A549 (cell line): Measurements from ENCODE around the gene RUBCN.

Source experiments
- EHF ChIP-seq: fragments of 250-450 bp; sonication (Bioruptor Pico); IDR thresholded peaks from 2 replicates; pipeline ENCODE4 v1.5.0; 2020; ENCODE audit warnings: mild to moderate bottlenecking
- EHMT2 ChIP-seq: fragments of 200-600 bp; sonication (generic); IDR thresholded peaks from 2 replicates; pipeline ENCODE4 v1.6.1; 2016; ENCODE audit warnings: antibody characterized with exemption, low read depth, mild to moderate bottlenecking, moderate library complexity
- EP300 ChIP-seq, 2 experiments: fragments of >200 bp; sonication (Bioruptor Twin); formaldehyde crosslinking; IDR thresholded peaks; 2 replicates in 1 of 2; 3 replicates in 1 of 2; pipeline ENCODE4 v1.6.1; 2016 to 2017
- ESRRA ChIP-seq: fragments of 150-350 bp; IDR thresholded peaks from 2 replicates; pipeline ENCODE4 v1.6.1; 2014; ENCODE audit warnings: mild to moderate bottlenecking, low read length, borderline replicate concordance
- FOSL2 ChIP-seq, 2 experiments: fragments of 450-650 bp in 1 of 2; fragments of >200 bp in 1 of 2; sonication (Bioruptor Twin) in 1 of 2; formaldehyde crosslinking; IDR thresholded peaks; 2 replicates each; pipeline versions ENCODE4 v1.5.0 to v1.6.1; 2016 to 2020; ENCODE audit warnings: mild to moderate bottlenecking in 1 of 2, moderate library complexity in 1 of 2
- HDAC2 ChIP-seq: fragments of 200-600 bp; sonication (generic); IDR thresholded peaks from 2 replicates; pipeline ENCODE4 v1.6.1; 2016
- POLR2A ChIP-seq: IDR thresholded peaks from 2 replicates; pipeline ENCODE4 v1.6.1; 2012; ENCODE audit warnings: mild to moderate bottlenecking, low read length
- RCOR1 ChIP-seq: fragments of 150-350 bp; IDR thresholded peaks from 2 replicates; pipeline ENCODE4 v1.6.1; 2014; ENCODE audit warnings: antibody characterized with exemption, low read length, low read depth
- RFX5 ChIP-seq: fragments of 450-650 bp; IDR thresholded peaks from 2 replicates; pipeline ENCODE4 v1.7.1; 2014; ENCODE audit warnings: antibody characterized with exemption, mild to moderate bottlenecking, moderate library complexity
- ZNF302 ChIP-seq: fragments of 250-450 bp; sonication (Bioruptor Pico); IDR thresholded peaks from 2 replicates; pipeline ENCODE4 v1.9.0; 2021; ENCODE audit warnings: inconsistent platforms, mild to moderate bottlenecking, moderate library complexity
- TF ChIP-seq, protein P1 (sequence below): fragments of >200 bp; sonication (Bioruptor Twin); formaldehyde crosslinking; IDR thresholded peaks from 3 replicates; pipeline ENCODE4 v1.5.1; 2016
- TF ChIP-seq, protein P2 (sequence below): fragments of 250-450 bp; sonication (Bioruptor Pico); IDR thresholded peaks from 2 replicates; pipeline ENCODE4 v1.5.0; 2020; ENCODE audit warnings: low read depth, mild to moderate bottlenecking, moderate library complexity
- TF ChIP-seq, protein P3 (sequence below): fragments of 200-600 bp; sonication (generic); IDR thresholded peaks from 2 replicates; pipeline ENCODE4 v1.6.1; 2016; ENCODE audit warnings: antibody characterized with exemption, mild to moderate bottlenecking, moderate library complexity

DNA sequence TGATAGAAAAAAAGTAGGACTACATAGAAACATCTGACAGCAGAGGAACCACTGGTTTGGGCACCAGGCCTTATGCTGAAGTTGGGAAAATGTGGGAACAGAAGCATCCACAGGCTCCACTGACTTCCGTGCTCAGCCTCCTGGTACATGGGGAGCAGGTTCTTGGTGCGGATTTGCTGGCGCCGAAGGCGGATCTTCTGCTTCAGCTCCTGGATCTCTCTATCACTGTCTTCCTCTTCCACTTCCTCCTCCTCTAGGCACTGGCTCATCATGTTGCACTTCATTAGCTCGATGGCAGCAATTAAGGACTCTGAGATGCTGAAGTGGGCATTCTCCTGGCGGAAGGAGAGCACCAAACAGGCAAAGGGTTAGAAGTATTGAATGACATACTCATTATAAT is 42.5 kb downstream of the RUBCN start:
- TF ChIP-seq, protein P1, sequence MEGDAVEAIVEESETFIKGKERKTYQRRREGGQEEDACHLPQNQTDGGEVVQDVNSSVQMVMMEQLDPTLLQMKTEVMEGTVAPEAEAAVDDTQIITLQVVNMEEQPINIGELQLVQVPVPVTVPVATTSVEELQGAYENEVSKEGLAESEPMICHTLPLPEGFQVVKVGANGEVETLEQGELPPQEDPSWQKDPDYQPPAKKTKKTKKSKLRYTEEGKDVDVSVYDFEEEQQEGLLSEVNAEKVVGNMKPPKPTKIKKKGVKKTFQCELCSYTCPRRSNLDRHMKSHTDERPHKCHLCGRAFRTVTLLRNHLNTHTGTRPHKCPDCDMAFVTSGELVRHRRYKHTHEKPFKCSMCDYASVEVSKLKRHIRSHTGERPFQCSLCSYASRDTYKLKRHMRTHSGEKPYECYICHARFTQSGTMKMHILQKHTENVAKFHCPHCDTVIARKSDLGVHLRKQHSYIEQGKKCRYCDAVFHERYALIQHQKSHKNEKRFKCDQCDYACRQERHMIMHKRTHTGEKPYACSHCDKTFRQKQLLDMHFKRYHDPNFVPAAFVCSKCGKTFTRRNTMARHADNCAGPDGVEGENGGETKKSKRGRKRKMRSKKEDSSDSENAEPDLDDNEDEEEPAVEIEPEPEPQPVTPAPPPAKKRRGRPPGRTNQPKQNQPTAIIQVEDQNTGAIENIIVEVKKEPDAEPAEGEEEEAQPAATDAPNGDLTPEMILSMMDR = no peak
- TF ChIP-seq POLR2A (no peak), HDAC2 (no peak), RCOR1 (no peak), EHF (no peak), ZNF302 (no peak), RFX5 (no peak), FOSL2 (IDR thresholded peaks at IDR 0.05) (no peak), FOSL2 (CRISPR knock-in tag; IDR thresholded peaks at IDR 0.05) (no peak), EHMT2 (no peak), EP300 (IDR thresholded peaks at IDR 0.05) (no peak), ESRRA (no peak)
- TF ChIP-seq, protein P2, sequence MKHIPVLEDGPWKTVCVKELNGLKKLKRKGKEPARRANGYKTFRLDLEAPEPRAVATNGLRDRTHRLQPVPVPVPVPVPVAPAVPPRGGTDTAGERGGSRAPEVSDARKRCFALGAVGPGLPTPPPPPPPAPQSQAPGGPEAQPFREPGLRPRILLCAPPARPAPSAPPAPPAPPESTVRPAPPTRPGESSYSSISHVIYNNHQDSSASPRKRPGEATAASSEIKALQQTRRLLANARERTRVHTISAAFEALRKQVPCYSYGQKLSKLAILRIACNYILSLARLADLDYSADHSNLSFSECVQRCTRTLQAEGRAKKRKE (CRISPR knock-in tag) = no peak
- TF ChIP-seq, protein P3, sequence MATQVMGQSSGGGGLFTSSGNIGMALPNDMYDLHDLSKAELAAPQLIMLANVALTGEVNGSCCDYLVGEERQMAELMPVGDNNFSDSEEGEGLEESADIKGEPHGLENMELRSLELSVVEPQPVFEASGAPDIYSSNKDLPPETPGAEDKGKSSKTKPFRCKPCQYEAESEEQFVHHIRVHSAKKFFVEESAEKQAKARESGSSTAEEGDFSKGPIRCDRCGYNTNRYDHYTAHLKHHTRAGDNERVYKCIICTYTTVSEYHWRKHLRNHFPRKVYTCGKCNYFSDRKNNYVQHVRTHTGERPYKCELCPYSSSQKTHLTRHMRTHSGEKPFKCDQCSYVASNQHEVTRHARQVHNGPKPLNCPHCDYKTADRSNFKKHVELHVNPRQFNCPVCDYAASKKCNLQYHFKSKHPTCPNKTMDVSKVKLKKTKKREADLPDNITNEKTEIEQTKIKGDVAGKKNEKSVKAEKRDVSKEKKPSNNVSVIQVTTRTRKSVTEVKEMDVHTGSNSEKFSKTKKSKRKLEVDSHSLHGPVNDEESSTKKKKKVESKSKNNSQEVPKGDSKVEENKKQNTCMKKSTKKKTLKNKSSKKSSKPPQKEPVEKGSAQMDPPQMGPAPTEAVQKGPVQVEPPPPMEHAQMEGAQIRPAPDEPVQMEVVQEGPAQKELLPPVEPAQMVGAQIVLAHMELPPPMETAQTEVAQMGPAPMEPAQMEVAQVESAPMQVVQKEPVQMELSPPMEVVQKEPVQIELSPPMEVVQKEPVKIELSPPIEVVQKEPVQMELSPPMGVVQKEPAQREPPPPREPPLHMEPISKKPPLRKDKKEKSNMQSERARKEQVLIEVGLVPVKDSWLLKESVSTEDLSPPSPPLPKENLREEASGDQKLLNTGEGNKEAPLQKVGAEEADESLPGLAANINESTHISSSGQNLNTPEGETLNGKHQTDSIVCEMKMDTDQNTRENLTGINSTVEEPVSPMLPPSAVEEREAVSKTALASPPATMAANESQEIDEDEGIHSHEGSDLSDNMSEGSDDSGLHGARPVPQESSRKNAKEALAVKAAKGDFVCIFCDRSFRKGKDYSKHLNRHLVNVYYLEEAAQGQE = no peak
